Esophagus squamous epithelium (tissue), 5 donors: ENCODE data around the gene DOCK2. TPM values are rescaled to one million over a fixed set of nuclear protein-coding genes. Genes with fewer than 3 reads are reported as not detected.

ENCODE experiments used
- DNase-seq: peaks from one replicate; lab custom pipeline; 2025; lab: John Stamatoyannopoulos, UW
- H3K27ac ChIP-seq, 4 donors: fragments of 200-600 bp; sonication (generic); one replicate each; pipeline ENCODE4 v1.5.1; 2016 to 2019; ENCODE audit warnings: mild to moderate bottlenecking in 1 of 4
- H3K27me3 ChIP-seq, 4 donors: fragments of 200-600 bp; sonication (generic); 1 replicate in 3 of 4; 2 replicates in 1 of 4; pipeline versions ENCODE4 v1.5.1 to v1.6.0; 2017 to 2021; ENCODE audit warnings: antibody characterized with exemption in 1 of 4
- H3K36me3 ChIP-seq, 3 donors: fragments of 200-600 bp; sonication (generic); one replicate each; pipeline ENCODE4 v1.5.1; 2016 to 2019
- H3K4me1 ChIP-seq, 3 donors: fragments of 200-600 bp; sonication (generic); one replicate each; pipeline ENCODE4 v1.5.1; 2017 to 2019
- H3K4me3 ChIP-seq, 4 donors: fragments of 200-600 bp; sonication (generic); 1 replicate in 3 of 4; 2 replicates in 1 of 4; pipeline ENCODE4 v1.5.1; 2016 to 2019; ENCODE audit warnings: mild to moderate bottlenecking in 2 of 4, moderate library complexity in 1 of 4
- H3K9me3 ChIP-seq, 3 donors: fragments of 200-600 bp; sonication (generic); one replicate each; pipeline ENCODE4 v1.5.1; 2016 to 2019
- POLR2A ChIP-seq, 4 donors: fragments of 450-650 bp; IDR thresholded peaks; one replicate each; pipeline ENCODE4 v1.6.1; 2017; ENCODE audit warnings: antibody characterized with exemption in 4 of 4, mild to moderate bottlenecking in 4 of 4, moderate library complexity in 3 of 4
- WGBS, 2 donors: methylation state at CpG; one replicate each; pipeline ENCODE4 v1.1.5; 2018; 5-methylcytosine and 5-hydroxymethylcytosine counted together
- intact Hi-C: fragments of 100-400 bp; cut with DNase I; formaldehyde crosslinking; loops from one replicate; pipeline ENCODE4 v1.15.0; 2022
- total RNA-seq, 4 donors: library from RNA; depleted of rRNA; stranded (reverse); fragments of >200 nt; gene quantifications; one replicate each; pipeline ENCODE4 v1.1.0, GENCODE V29; 2016
- TF ChIP-seq, protein P1 (sequence below), 6 experiments: fragments of 450-650 bp in 4 of 6; fragments of 200-600 bp in 2 of 6; sonication (generic) in 2 of 6; IDR thresholded peaks; one replicate each; pipeline ENCODE4 v1.5.1; 2016 to 2019; ENCODE audit warnings: antibody characterized with exemption in 6 of 6, mild to moderate bottlenecking in 4 of 6, moderate library complexity in 4 of 6
- donor health status: DM: yes; HTN: yes; CAD: no.

DOCK2 gene
- total RNA-seq, 4 donors from 2014 or later, result 4.1 to 14.5 (median 10.0) TPM

DNA sequence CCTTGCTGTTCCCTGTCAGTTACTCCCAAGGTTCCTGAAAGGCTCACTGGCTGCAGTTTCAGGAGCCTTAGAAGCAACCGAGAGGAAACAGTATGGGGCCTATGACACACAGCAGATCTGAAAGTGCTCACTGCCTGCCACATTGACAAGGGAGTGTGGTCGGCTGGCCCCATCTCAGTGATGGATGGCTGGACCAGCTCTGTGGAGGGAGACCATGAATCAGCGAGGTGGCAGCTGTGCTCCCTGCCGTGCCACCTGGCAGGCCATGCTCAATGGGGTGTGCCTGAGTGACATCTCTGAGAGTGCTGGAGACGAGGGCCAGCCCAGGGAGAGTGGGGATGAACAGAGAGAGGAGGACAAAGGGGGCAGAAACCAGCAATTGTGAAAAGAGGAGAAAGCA lies 49.1 kb downstream of the DOCK2 start:
- no peaks in the 10 kb centered on the region for H3K4me1 ChIP-seq
- H3K9me3 ChIP-seq, result no peaks in the 10 kb centered on the region
- no peaks in the 10 kb centered on the region for H3K27me3 ChIP-seq
- no peak overlapping the region for H3K27ac ChIP-seq
- 56 to 62% methylated on average over 4 of the region's 5 CpGs for WGBS, 2 donors
- intact Hi-C loops, result no loop called here
- no peak overlapping the region for H3K4me3 ChIP-seq
- H3K36me3 ChIP-seq, result no peaks in the 10 kb centered on the region
- TF ChIP-seq POLR2A (IDR thresholded peaks at IDR 0.05), result no peak
- TF ChIP-seq, protein P1, sequence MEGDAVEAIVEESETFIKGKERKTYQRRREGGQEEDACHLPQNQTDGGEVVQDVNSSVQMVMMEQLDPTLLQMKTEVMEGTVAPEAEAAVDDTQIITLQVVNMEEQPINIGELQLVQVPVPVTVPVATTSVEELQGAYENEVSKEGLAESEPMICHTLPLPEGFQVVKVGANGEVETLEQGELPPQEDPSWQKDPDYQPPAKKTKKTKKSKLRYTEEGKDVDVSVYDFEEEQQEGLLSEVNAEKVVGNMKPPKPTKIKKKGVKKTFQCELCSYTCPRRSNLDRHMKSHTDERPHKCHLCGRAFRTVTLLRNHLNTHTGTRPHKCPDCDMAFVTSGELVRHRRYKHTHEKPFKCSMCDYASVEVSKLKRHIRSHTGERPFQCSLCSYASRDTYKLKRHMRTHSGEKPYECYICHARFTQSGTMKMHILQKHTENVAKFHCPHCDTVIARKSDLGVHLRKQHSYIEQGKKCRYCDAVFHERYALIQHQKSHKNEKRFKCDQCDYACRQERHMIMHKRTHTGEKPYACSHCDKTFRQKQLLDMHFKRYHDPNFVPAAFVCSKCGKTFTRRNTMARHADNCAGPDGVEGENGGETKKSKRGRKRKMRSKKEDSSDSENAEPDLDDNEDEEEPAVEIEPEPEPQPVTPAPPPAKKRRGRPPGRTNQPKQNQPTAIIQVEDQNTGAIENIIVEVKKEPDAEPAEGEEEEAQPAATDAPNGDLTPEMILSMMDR (IDR thresholded peaks at IDR 0.05), result no peak
- DNase-seq, result no peak

DNA sequence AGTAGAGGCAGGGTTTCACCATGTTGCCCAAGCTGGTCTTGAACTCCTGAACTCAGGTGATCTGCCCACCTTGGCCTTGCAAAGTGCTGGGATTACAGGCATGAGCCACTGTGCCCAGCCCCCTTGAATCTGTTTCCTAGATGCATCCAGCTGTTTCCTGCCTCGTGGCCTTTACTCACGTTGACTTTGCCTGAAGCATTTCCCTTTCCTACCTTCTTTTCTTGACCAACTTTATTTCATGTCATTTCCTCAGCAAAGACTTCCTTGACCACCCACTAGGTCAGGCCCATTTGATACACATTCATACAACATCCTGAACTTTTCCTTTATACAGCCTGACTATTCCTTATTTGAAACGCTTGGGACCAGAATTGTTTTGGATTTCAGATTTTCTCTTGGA lies 51.0 kb downstream of the DOCK2 start:
- H3K36me3 ChIP-seq, result no peaks in the 10 kb centered on the region
- H3K4me1 ChIP-seq, result no peaks in the 10 kb centered on the region
- intact Hi-C loops, result no loop called here
- 49 to 50% methylated on average over 3 of the region's 3 CpGs for WGBS, 2 donors
- no peaks in the 10 kb centered on the region for H3K9me3 ChIP-seq
- H3K27ac ChIP-seq, result no peak overlapping the region
- H3K27me3 ChIP-seq, result no peaks in the 10 kb centered on the region
- H3K4me3 ChIP-seq, result no peak overlapping the region
- TF ChIP-seq POLR2A (IDR thresholded peaks at IDR 0.05), result no peak
- TF ChIP-seq, protein P1 (IDR thresholded peaks at IDR 0.05), result no peak
- DNase-seq, result no peak

DNA sequence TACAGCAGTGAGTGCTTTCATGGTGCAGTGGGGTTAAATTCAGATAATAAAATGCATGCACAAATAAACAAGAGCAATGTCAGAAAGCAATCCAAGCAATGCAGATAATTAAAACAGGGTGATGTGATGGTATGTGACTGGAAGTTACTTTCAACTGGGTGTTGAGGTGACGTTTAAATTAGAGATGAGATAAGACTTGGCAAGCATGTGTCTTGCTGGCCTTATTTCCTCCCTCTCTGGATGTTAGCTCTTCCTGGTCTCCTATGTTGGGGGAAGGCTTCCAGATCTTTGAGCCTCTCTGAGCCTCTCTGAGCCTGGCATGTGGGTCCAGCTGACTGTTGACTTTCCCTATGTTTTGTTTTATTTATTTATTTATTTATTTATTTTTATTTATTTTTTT lies 54.4 kb downstream of the DOCK2 start:
- H3K4me3 ChIP-seq, result no peak overlapping the region
- DNase-seq, result no peak
- H3K9me3 ChIP-seq, result no peaks in the 10 kb centered on the region
- 25 to 32% methylated on average over 1 of the region's 1 CpG for WGBS, 2 donors
- TF ChIP-seq, protein P1 (IDR thresholded peaks at IDR 0.05), result no peak
- no peak for TF ChIP-seq POLR2A (IDR thresholded peaks at IDR 0.05)
- intact Hi-C loops, result no loop called here
- H3K36me3 ChIP-seq, result no peaks in the 10 kb centered on the region
- no peaks in the 10 kb centered on the region for H3K27me3 ChIP-seq
- H3K27ac ChIP-seq, result no peak overlapping the region
- no peaks in the 10 kb centered on the region for H3K4me1 ChIP-seq

DNA sequence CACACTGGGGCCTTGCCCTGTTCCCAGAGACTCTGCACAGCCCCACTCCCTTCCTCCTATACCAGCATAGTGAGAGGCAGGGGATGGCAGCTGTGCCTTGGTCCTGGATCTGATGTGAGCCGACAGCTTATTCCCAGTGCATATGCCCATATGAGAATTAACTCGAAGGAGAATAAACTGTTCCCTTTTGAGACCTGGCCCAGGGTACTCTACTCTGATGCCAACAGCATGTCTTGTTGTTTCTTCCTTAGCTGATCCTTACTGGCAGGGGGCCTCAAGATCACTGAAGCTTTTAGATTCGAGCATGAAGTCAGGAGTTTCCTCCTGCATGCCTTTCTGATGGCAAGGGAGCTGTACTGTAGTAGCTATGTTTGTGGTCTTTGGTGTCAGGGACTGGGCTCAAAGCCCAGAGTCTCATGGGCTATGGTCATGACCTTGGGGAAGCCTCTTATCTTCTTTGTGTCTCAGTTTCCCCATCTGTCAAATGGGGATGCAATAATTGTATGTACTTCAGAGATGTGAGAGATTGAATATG lies 57.1 kb downstream of the DOCK2 start:
- DNase-seq, result no peak
- H3K27ac ChIP-seq, result no peak overlapping the region
- no peaks in the 10 kb centered on the region for H3K4me1 ChIP-seq
- H3K4me3 ChIP-seq, result no peak overlapping the region
- 80 to 93% methylated on average over 3 of the region's 3 CpGs for WGBS, 2 donors
- TF ChIP-seq, protein P1 (IDR thresholded peaks at IDR 0.05), result no peak
- TF ChIP-seq POLR2A (IDR thresholded peaks at IDR 0.05), result no peak
- no peaks in the 10 kb centered on the region for H3K36me3 ChIP-seq
- intact Hi-C loops, result no loop called here
- no peaks in the 10 kb centered on the region for H3K9me3 ChIP-seq
- H3K27me3 ChIP-seq, result no peaks in the 10 kb centered on the region

DNA sequence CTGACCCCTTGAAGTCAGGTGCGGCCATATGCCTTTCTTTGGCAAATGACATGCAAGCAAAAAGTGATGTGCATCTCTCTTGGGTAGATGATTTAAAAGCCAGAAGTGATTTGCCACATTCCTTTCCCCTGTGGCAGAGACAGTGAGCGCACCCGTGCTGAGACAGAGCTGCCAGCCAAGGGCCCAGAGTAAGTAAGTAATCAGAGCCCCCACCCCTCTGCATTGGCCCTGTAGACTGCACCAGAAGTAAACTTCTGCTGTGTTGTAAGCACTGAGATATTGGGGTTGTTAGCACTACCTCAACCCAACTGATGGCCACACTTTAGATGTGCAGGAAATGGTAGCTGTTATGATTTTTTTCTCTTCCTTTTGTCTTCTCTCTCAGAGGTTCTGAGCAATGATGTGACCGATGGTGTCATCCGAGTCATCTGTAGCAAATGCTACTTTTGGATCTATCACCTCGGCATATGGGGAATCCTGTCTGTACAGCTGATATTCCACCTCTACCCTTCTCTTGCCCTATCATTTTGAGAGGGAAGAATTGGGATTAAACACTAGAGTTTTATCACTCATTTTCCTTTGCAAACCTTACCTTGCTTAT lies 58.0 kb downstream of the DOCK2 start:
- Histone ChIP-seq H3K27me3 (no peaks in the 10 kb centered on the region), H3K36me3 (no peaks in the 10 kb centered on the region), H3K4me1 (no peaks in the 10 kb centered on the region), H3K9me3 (no peaks in the 10 kb centered on the region), H3K4me3 (no peak overlapping the region), H3K27ac (no peak overlapping the region)
- 73 to 77% methylated on average over 4 to 6 of the region's 6 CpGs for WGBS, 2 donors
- intact Hi-C loops, result no loop called here
- no peak for DNase-seq
- TF ChIP-seq, protein P1 (IDR thresholded peaks at IDR 0.05), result no peak
- no peak for TF ChIP-seq POLR2A (IDR thresholded peaks at IDR 0.05)
